GM20431 (cell line): ENCODE data around the gene PRRT1.

Experiments used
- in situ Hi-C: fragments of 300-500 bp; cut with MseI, MboI; formaldehyde crosslinking; loops from one replicate; pipeline ENCODE4 v1.15.0; 2020; ENCODE audit warnings: low sequenced_read_pairs; ENCODE audit not compliant: unreplicated experiment

The PRRT1 gene

DNA sequence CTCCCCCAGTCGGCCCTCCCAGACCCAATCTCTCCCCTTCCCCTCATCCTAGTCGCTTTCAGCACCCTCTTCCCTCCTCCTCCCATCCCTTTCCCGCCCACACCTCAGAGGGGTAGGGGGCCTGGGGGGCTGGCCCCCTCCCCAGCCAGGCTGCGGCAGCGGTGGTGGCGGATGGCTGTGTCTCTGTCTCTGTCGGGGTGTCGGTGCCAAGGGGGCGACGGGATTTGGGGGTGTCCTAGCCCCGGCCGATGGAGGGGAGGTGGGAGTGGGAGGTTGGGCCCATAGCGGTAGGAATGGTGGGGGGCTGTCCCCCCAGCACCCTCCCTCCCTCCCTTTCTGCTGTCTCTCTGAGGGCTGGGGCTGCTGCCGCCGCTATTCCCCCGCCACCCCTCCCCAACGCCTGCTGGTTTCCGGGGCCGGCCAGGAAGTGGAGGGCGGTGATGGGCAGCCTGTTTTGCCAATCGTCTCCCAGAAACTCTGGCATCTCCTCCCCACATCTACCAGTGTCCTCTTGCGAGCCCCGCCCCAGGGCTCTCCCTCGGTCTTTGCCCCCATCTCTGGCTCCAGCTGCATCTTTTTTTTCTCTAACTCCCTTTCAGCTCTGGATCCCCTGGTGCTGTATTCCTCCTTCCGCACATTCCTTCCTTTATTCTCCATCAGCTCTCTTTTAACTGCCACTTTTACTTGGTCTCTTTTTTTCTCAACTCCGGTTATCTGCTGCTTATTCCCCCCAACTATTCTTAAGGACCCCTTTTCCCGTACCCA lies 24.2 kb upstream of the PRRT1 start, which contains the start of gene AGPAT1:
Gene AGPAT1, minus strand, starts transcription at position 374 of the 765 bp plus-strand sequence. CDS start 4,588 bp downstream, outside the sequence.
- in situ Hi-C loops: no loop called here

- in situ Hi-C loops: no loop called here
These were observed 23.6 kb upstream of the PRRT1 start for GRCh38 chr6:32175322-32175710.

DNA sequence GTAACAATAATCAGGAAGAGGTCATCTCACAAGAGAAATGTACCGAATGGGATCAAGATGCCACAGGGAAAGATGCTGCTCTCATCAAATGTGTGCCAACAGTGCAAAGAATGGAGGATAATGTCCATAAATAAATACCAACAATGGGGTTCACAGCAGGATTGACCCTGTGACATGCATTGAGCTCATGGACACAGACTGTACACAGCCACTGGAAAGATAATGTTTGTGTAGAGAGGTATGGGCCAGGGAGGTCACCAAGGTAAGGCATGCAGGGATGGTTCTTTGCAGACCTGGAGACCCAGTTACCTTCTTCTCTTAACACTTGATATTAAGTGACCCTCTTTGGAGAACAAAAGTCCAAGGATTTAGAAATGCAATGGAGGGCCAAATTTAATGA lies 22.7 kb upstream of the PRRT1 start:
- in situ Hi-C loops: no loop called here

- in situ Hi-C loops: no loop called here
These were observed 21.4 kb upstream of the PRRT1 start for GRCh38 chr6:32173051-32173727.

DNA sequence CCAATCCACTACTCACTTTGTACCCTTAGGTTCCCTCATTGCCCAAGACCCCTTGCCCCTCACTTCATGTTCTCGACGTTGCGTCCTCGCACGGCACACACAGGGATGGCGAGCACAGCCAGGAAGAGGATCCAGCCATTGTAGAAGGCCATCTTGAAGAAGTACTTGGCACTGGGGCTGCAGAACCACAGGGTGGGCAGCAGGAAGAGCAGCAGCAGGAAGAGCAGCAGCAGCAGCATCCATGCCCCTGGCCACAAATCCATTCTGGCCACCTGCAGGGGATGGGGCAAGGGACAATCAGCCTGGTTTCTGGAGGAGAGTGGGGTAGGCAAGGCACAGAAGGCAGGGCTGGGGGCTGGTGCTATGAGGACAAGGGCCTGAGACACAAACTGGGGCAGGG lies 19.5 kb upstream of the PRRT1 start:
- in situ Hi-C loops: no loop called here

DNA sequence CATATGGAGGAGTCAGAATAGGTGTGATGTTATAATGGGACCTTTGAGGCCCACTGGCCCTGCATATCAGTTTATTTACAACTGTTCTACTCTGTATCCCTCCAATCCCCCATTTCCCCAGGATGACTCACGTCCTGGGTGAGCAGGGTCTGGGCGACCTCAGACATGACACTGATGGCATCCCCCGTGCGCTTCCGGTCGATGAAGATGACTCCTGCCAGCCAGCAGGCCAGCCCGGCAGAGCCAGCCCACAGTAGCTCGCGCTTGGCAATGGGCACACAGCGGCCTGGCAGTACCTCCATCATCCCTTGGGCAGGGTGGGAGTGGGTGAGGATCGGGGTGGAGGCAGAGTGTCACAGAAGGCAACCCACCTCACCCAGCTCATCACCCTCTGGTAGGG lies 18.6 kb upstream of the PRRT1 start:
- in situ Hi-C loops: no loop called here

DNA sequence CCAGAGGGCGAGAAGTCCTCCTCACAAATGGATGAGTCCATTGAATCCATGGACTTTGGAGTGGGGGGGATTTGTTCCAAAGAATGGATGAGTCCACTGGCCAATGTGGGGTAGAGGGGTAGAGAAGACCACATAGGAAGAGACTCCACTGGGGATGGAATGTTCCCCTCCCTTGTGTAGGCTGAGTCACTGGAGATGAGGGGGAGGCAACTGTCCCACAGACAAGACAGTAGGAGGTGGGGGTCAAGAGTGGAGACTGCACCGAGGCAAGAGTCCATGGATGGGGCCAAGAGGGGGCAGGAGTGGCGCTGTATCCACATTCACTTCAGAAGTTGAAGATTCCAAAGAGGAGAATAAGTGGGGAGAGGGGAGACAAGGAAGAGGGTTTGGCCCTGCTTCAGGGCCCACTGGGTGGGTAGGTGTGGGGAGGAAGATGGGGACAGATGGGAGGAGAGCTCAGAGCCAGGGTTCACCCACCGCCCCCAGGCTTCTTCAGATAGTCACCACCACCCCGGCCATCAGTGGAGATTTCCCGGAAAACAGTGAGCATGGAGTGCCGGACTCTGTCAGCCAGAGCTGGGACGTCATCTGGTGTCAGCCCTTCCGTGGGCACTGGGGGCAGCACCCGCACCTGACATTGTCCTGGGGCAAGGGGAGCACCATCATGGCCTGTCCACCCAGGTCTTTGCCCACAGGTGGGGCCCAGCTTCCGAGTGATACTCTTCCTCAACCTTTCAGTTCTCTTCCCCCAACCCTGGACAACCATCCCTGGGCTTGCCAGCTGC lies 17.3 kb upstream of the PRRT1 start:
- in situ Hi-C loops: no loop called here

GRCh38 chr6:32168350-32168749 lies 16.6 kb upstream of the PRRT1 start:
- in situ Hi-C loops: no loop called here

DNA sequence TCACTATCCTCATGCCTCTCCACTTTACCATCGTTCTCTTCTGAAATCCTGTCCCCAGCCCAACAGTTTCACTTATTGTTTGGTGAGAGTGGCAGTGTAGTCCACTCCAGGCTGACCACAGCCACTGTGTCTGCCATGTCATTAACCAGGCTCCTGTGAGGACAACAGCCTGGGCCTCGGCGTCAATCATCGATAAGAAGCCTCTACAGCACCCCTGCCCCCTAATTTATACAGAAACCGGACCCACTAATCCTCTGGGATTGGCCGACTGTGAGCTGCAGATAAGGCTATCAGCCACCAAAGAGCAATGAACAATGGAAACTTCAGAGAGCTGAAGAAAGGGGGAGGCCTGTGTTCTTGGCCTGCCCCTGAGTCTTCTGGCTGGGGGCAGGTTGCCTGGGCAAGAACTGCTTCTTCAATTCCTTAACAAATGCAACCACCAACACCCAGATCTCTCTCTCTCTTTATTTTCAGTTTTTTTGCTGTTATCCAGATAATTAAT lies 16.1 kb upstream of the PRRT1 start:
- in situ Hi-C loops: no loop called here

GRCh38 chr6:32167154-32167760 lies 15.5 kb upstream of the PRRT1 start:
- in situ Hi-C loops: no loop called here

GRCh38 chr6:32166411-32167061 lies 14.8 kb upstream of the PRRT1 start:
- in situ Hi-C loops: no loop called here

DNA sequence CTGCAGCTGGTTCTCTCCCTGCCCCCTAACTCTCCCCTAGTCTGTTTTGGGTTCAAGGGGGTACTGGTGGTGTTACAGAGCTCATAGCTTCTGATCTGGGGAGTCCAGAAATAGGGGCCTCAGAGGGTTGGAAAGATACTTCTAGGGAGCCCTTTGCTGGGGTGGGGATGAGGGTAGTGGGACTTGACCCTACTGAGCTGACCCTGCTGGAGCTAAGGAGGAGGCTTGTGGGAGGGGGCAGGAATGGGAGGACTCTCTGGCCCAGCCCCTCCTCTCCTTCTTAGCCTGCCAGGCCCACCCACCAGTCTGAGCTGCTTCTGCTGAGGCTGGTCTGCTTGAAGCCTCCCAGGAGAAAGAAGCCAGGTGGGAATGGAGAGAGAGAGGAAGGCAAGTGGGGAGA lies 12.6 kb upstream of the PRRT1 start, which contains the start of gene EGFL8:
Gene EGFL8, plus strand, starts transcription at position 301 of the 400 bp plus-strand sequence. CDS start 1,571 bp downstream, outside the sequence.
- in situ Hi-C loops: no loop called here

- in situ Hi-C loops: no loop called here
These were observed 12.0 kb upstream of the PRRT1 start for GRCh38 chr6:32163559-32164258.

DNA sequence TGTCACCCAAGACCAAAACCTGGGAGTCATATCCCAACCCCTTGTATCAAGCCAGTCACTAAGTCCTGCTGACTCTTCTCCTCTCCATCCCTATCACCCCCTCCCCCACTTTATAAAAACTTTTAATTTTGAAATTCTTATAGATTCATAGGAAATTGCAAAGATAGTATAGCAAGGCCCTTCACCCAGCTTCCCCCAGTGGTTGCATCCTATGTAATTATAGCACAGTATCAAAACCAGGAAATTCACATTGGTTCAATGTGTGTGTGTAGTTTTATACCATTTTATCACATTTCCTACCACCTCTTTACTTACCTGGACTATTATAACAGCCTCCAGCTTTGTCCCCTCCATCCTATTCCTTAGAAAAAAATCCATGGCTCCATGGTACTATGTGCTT lies 6.3 kb upstream of the PRRT1 start:
- in situ Hi-C loops: no loop called here

- in situ Hi-C loops: no loop called here
These were observed 5.2 kb upstream of the PRRT1 start for GRCh38 chr6:32156891-32157290.

DNA sequence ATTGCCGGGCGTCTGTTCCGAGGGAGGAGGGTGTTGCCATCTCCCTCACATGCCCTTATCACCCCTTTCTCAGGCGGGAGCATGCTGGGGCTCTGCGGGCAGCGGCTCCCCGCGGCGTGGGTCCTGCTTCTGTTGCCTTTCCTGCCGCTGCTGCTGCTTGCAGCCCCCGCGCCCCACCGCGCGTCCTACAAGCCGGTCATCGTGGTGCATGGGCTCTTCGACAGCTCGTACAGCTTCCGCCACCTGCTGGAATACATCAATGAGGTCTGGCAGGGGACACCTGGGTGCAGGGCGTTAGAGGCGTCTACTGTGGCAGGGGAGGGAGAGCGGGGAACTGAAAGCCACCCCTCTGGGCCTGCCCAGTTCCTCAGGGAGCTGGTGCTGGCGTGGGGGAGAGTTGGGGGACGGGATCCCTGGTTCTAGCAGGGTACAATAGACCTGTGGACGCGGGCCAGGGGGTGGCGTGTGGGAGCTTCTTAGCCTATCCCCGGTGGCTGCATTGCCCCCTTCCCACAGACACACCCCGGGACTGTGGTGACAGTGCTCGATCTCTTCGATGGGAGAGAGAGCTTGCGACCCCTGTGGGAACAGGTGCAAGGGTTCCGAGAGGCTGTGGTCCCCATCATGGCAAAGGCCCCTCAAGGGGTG lies 2.9 kb upstream of the PRRT1 start:
- in situ Hi-C loops: no loop called here

DNA sequence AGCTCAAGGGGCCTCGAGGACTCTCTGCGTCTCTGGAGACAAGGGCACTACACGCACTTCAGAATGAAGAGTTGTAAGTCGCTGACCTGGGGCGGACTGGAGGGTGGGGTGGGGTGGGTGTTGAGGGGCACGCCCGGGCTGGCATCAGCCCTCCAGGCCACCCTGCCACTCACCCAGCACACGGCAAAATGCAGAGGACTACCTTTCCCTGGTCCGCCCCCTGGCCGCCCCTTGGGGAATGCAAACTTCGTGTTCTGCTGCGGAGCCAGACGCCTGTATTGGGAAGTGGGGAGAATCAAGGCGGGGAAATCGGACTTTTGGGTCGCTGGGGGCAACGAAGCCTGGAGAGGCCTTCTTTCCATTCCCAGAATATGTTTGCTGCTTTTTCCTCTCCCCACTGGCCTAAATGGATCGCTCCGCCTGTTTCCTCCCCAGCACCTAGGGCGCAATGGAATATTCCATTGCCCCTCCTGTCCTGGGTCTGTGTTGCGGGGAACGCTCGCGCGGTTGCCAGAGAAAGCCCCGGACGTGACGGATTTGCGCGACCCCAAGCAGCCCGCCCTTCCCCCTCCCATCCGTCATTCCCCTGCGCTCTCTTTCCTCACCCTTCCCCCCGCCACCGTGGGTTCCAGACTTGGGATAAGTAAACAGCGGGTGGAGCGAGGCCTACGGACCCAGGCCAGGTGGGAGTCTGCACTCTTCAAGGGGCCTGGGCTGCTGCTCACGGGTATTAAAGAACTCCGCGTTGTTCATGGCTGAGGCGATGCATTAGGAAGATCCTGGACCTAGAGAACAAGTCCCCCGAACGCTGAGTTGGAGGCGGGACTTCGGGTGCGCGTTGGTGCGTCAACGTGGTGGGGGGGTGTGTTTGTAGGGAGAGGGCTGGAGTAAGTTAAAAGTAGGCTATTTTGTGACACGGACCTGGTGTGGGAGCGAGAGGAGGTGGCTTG lies 2.1 kb upstream of the PRRT1 start, which contains the start of gene PPT2:
Gene PPT2, plus strand, starts transcription at position 578 of the 950 bp plus-strand sequence. CDS start 454 bp downstream, outside the sequence.
- in situ Hi-C loops: no loop called here
